Frontal cortex (tissue), 4 donors: ENCODE data around the gene SEC22A. TPM values are rescaled to one million over a fixed set of nuclear protein-coding genes. Genes with fewer than 3 reads are reported as not detected.
"Not testable (repeated sequence)": the region's sequence is repeated elsewhere in the genome, so short reads cannot be mapped to it uniquely, and the experiment has no call there.

Experiments used
- DNase-seq, 2 donors: peaks; one replicate each; pipeline ENCODE4 v3.0.0; 2012; ENCODE audit warnings: low spot score in 2 of 2
- FAIRE-seq: peaks from 2 replicates; lab custom pipeline; 2012; peaks lifted over from hg19 to GRCh38; lab: Jason Lieb, UNC
- total RNA-seq: library from RNA; depleted of rRNA; stranded (reverse); fragments of >200 nt; gene quantifications from one replicate; pipeline ENCODE4 v1.2.3, GENCODE V29; 2014
- donor health status: control.
- donor health status: control.
- donor health status: control.

The SEC22A gene
- total RNA-seq, 1 donor from 2014 or later = 65.2 TPM

GRCh38 chr3:123169492-123169929 lies 32.2 kb upstream of the SEC22A start:
- FAIRE-seq (no peak), DNase-seq (no peak)

GRCh38 chr3:123169930-123170329 lies 31.8 kb upstream of the SEC22A start:
- no peak for FAIRE-seq

GRCh38 chr3:123180791-123181190 lies 21.0 kb upstream of the SEC22A start:
- FAIRE-seq (no peak), DNase-seq (no peak)

More at GRCh38 chr3:123169930-123170329, 31.8 kb upstream of the SEC22A start:
- no peak for DNase-seq

- DNase-seq (no peak), FAIRE-seq (no peak)
Observed at GRCh38 chr3:123186695-123187094, 15.0 kb upstream of the SEC22A start.

GRCh38 chr3:123188058-123188457 lies 13.7 kb upstream of the SEC22A start:
- FAIRE-seq (no peak), DNase-seq (no peak)

- FAIRE-seq (no peak), DNase-seq (no peak)
Observed at GRCh38 chr3:123193448-123194101, 8.2 kb upstream of the SEC22A start.

GRCh38 chr3:123194552-123194951 lies 7.2 kb upstream of the SEC22A start:
- DNase-seq (no peak), FAIRE-seq (no peak)

- DNase-seq (no peak), FAIRE-seq (no peak)
Observed at GRCh38 chr3:123198372-123198771, 3.4 kb upstream of the SEC22A start.

- DNase-seq = no peak
- no peak for FAIRE-seq
Observed at GRCh38 chr3:123201223-123201556, 553 bp upstream of the SEC22A start.

- FAIRE-seq (no peak), DNase-seq (no peak)
Observed at GRCh38 chr3:123202451-123202850, 708 bp downstream of the SEC22A start.

GRCh38 chr3:123218990-123219389 lies 17.2 kb downstream of the SEC22A start:
- DNase-seq (no peak), FAIRE-seq (no peak)

- not testable (repeated sequence) for DNase-seq, FAIRE-seq
Observed at GRCh38 chr3:123221369-123221768, 19.6 kb downstream of the SEC22A start.

- no peak for DNase-seq
- no peak for FAIRE-seq
Observed at GRCh38 chr3:123225016-123225415, 23.3 kb downstream of the SEC22A start.

- FAIRE-seq = no peak
- no peak for DNase-seq
Observed at GRCh38 chr3:123226549-123226948, 24.8 kb downstream of the SEC22A start.

- no peak for DNase-seq
- FAIRE-seq = no peak
Observed at GRCh38 chr3:123229145-123229544, 27.4 kb downstream of the SEC22A start.

GRCh38 chr3:123236902-123237301 lies 35.2 kb downstream of the SEC22A start:
- DNase-seq (no peak), FAIRE-seq (no peak)

- not testable (repeated sequence) for FAIRE-seq
Observed at GRCh38 chr3:123239186-123239585, 37.4 kb downstream of the SEC22A start.

GRCh38 chr3:123239756-123240155 lies 38.0 kb downstream of the SEC22A start:
- DNase-seq (no peak), FAIRE-seq (no peak)

More at GRCh38 chr3:123239186-123239585, 37.4 kb downstream of the SEC22A start:
- DNase-seq = not testable (repeated sequence)

- FAIRE-seq (no peak), DNase-seq (no peak)
Observed at GRCh38 chr3:123244128-123244527, 42.4 kb downstream of the SEC22A start.

- FAIRE-seq = no peak
- DNase-seq = no peak
Observed at GRCh38 chr3:123246866-123247265, 45.1 kb downstream of the SEC22A start.

- FAIRE-seq (no peak), DNase-seq (no peak)
Observed at GRCh38 chr3:123256256-123256655, 54.5 kb downstream of the SEC22A start.

- DNase-seq (no peak), FAIRE-seq (no peak)
Observed at GRCh38 chr3:123258359-123258758, 56.6 kb downstream of the SEC22A start.
